ENCODE measurements around the gene ARL15.

DNA sequence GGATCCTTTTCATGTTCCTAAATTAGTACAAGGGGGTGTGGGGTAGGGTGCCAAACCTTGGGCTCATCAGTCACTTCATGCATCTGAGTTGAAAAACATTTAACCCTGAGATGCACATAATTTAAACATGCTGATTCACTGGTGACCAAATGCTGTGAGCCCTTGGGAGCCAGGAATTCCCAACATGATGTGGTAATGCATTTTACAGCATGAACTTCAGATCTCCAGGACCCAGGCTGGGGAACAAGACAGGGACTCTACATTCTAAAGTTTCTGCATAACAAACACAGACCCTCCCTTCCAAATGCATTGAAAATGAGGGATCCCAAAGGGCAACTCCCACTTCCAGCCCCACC, 427.7 kb downstream of the ARL15 start:
- TF ChIP-seq CTCF (IDR thresholded peaks at IDR 0.05; ENCODE audit: low read depth, low read length) = no peak
- no peak for TF ChIP-seq EZH2phosphoT487 (IDR thresholded peaks at IDR 0.05; ENCODE audit: low read depth)

All from OCI-LY3 (cell line).